K562 (cell line): ENCODE measurements around the gene TMEM132C. TPM values are rescaled to one million over a fixed set of nuclear protein-coding genes. Genes with fewer than 3 reads are reported as not detected.

ENCODE experiments used
- ATAC-seq: fragments of 200-7000 bp; cut with Tn5 transposase; 3 replicates; pipeline ENCODE4 v1.9.1; 2020; ENCODE audit warnings: moderate library complexity
- BruUV-seq: library from RNA; stranded (reverse); fragments of 400-500 nt; replicated peaks from 2 replicates; lab custom pipeline; 2021; lab: Mats Ljungman, UMichigan
- CTCF ChIA-PET: fragments of 300-600 bp; formaldehyde crosslinking; extraction: SDS; loops from one replicate; lab custom pipeline; 2021; ENCODE audit warnings: low intra/inter-chr PET ratio; lab: Yijun Ruan, JAX
- POLR2A ChIA-PET: fragments of 300-600, 350-650 bp; sonication (Branson Sonifier 250); formaldehyde crosslinking; extraction: SDS; loops from one replicate; lab custom pipeline; 2021; ENCODE audit warnings: antibody characterized with exemption, inconsistent platforms; lab: Yijun Ruan, JAX
- DNase-seq, 4 experiments: peaks; one replicate each; pipeline versions ENCODE4 v3.0.0 to v3.0.0-alpha.2; 2011 to 2018; ENCODE audit warnings: low spot score in 3 of 4, mixed read lengths in 3 of 4; ENCODE audit errors: extremely low read depth in 1 of 4
- FAIRE-seq: peaks from 2 replicates; lab custom pipeline; 2011; peaks lifted over from hg19 to GRCh38; lab: Jason Lieb, UNC
- H2AFZ ChIP-seq: 2 replicates; pipeline ENCODE4 v1.6.0; 2011; ENCODE audit warnings: low read depth, low read length, control low read depth, inconsistent platforms
- H3K27ac ChIP-seq: fragments of 200-600 bp; 3 replicates; pipeline ENCODE4 v1.8.0; 2011; ENCODE audit warnings: low read depth, mild to moderate bottlenecking, control low read depth, inconsistent platforms, low read length, moderate library complexity, mixed read lengths; ENCODE audit errors: extremely low read depth
- H3K27me3 ChIP-seq, 2 experiments: fragments of 300-600 bp in 1 of 2; 2 replicates in 1 of 2; 3 replicates in 1 of 2; pipeline versions ENCODE4 v1.6.0 to v1.8.0; 2011; ENCODE audit warnings: inconsistent platforms in 2 of 2, low read length in 2 of 2, mild to moderate bottlenecking in 1 of 2, mixed read lengths in 1 of 2, moderate library complexity in 1 of 2; ENCODE audit not compliant: control insufficient read depth in 2 of 2, insufficient read depth in 2 of 2
- H3K36me3 ChIP-seq: fragments of 300-600 bp; 3 replicates; pipeline ENCODE4 v1.8.0; 2011; ENCODE audit warnings: mild to moderate bottlenecking, low read length, inconsistent platforms; ENCODE audit not compliant: control insufficient read depth, insufficient read depth
- H3K4me1 ChIP-seq, 2 experiments: fragments of 200-600 bp in 1 of 2; replicated peaks in 1 of 2; 2 replicates in 1 of 2; 3 replicates in 1 of 2; pipeline versions ENCODE4 v1.5.1 to v1.8.0; 2011; ENCODE audit warnings: inconsistent platforms in 2 of 2, low read length in 2 of 2, mild to moderate bottlenecking in 1 of 2, mixed read lengths in 1 of 2, moderate library complexity in 1 of 2; ENCODE audit not compliant: control insufficient read depth in 2 of 2, insufficient read depth in 2 of 2
- H3K4me2 ChIP-seq: 2 replicates; pipeline ENCODE4 v1.6.1; 2011; ENCODE audit warnings: low read length, control low read depth, inconsistent platforms, mixed read lengths; ENCODE audit not compliant: insufficient read depth
- H3K4me3 ChIP-seq: fragments of 200-600 bp; sonication (generic), shearing (Covaris generic); 2 replicates; pipeline ENCODE4 v1.5.1; 2016; ENCODE audit warnings: control low read depth, inconsistent platforms
- H3K79me2 ChIP-seq: fragments of 200-600 bp; 3 replicates; pipeline ENCODE4 v1.8.0; 2011; ENCODE audit warnings: low read length, inconsistent platforms; ENCODE audit not compliant: control insufficient read depth, insufficient read depth
- H3K9ac ChIP-seq, 2 experiments: 2 replicates each; pipeline versions ENCODE4 v1.6.0 to v1.6.1; 2011; ENCODE audit warnings: low read depth in 2 of 2, low read length in 2 of 2, control low read depth in 1 of 2, inconsistent platforms in 1 of 2, mild to moderate bottlenecking in 1 of 2, mixed read lengths in 1 of 2; ENCODE audit not compliant: insufficient read depth in 1 of 2
- H3K9me1 ChIP-seq: one replicate; pipeline ENCODE4 v1.6.0; 2011; ENCODE audit warnings: inconsistent platforms, mild to moderate bottlenecking, low read length, moderate library complexity; ENCODE audit not compliant: control insufficient read depth, insufficient read depth
- H3K9me3 ChIP-seq: replicated peaks from 2 replicates; pipeline ENCODE4 v1.5.1; 2011; ENCODE audit warnings: low read depth, low read length, inconsistent platforms; ENCODE audit not compliant: control insufficient read depth, insufficient read depth
- H4K20me1 ChIP-seq: replicated peaks from 2 replicates; pipeline ENCODE4 v1.6.1; 2011; ENCODE audit warnings: low read length, inconsistent platforms, mixed read lengths; ENCODE audit not compliant: control insufficient read depth, insufficient read depth
- BMI1 ChIP-seq: fragments of 150-350 bp; IDR thresholded peaks from 2 replicates; pipeline ENCODE4 v1.6.1; 2014; ENCODE audit warnings: low read length
- CCAR2 ChIP-seq: fragments of 200-400 bp; formaldehyde crosslinking; IDR thresholded peaks from 2 replicates; pipeline ENCODE4 v1.6.1; 2017; ENCODE audit warnings: mild to moderate bottlenecking, low read depth, low read length
- CCNT2 ChIP-seq: IDR thresholded peaks from 2 replicates; pipeline ENCODE4 v1.6.1; 2011; ENCODE audit warnings: borderline replicate concordance, low read depth, mild to moderate bottlenecking, moderate library complexity, mixed read lengths, low read length; ENCODE audit not compliant: insufficient read length; ENCODE audit errors: extremely low read depth
- EZH2 ChIP-seq: IDR thresholded peaks from 2 replicates; pipeline ENCODE4 v1.6.1; 2012; ENCODE audit warnings: low read depth, mild to moderate bottlenecking, inconsistent platforms, low read length, borderline replicate concordance
- GABPA ChIP-seq: fragments of 200-800 bp; sonication (Bioruptor generic); conservative IDR thresholded peaks from 2 replicates; pipeline ENCODE4 v1.6.1; 2016; ENCODE audit warnings: low read depth, missing genetic modification characterization, missing compliant biosample characterization
- HLTF ChIP-seq: fragments of 450-650 bp; IDR thresholded peaks from 2 replicates; pipeline ENCODE4 v1.6.1; 2016
- MYC ChIP-seq, 2 experiments: fragments of 250-450 bp in 1 of 2; sonication (Bioruptor Pico) in 1 of 2; IDR thresholded peaks; 2 replicates each; pipeline versions ENCODE4 v1.5.1 to v1.6.1; 2012 to 2021; ENCODE audit warnings: low read depth in 2 of 2, borderline replicate concordance in 1 of 2, improper control_type of control experiment in 1 of 2, low read length in 1 of 2, mild to moderate bottlenecking in 1 of 2, moderate library complexity in 1 of 2
- PCBP1 ChIP-seq: fragments of 200-400 bp; formaldehyde crosslinking; IDR thresholded peaks from 2 replicates; pipeline ENCODE4 v1.6.1; 2018; ENCODE audit warnings: mild to moderate bottlenecking, low read depth, low read length; ENCODE audit not compliant: poor library complexity, severe bottlenecking
- SMAD1 ChIP-seq: fragments of 150-350 bp; IDR thresholded peaks from 2 replicates; pipeline ENCODE4 v1.6.1; 2014; ENCODE audit warnings: low read length, low read depth; ENCODE audit not compliant: partially characterized antibody
- SREBF1 ChIP-seq: fragments of 150-350 bp; IDR thresholded peaks from 2 replicates; pipeline ENCODE4 v1.6.1; 2014; ENCODE audit warnings: antibody characterized with exemption, low read depth, low read length, borderline replicate concordance
- STAG1 ChIP-seq: sonication (generic); formaldehyde crosslinking; IDR thresholded peaks from 2 replicates; pipeline ENCODE4 v1.5.0; 2020; ENCODE audit warnings: missing genetic modification reagents, borderline replicate concordance
- TCF15 ChIP-seq: fragments of 250-450 bp; sonication (Bioruptor Pico); IDR thresholded peaks from 2 replicates; pipeline ENCODE4 v1.8.0; 2022; ENCODE audit warnings: moderate library complexity, mild to moderate bottlenecking, inconsistent platforms
- XRCC3 ChIP-seq: fragments of 450-650 bp; IDR thresholded peaks from 2 replicates; pipeline ENCODE4 v1.6.1; 2017; ENCODE audit warnings: mild to moderate bottlenecking, moderate library complexity
- ZNF133 ChIP-seq: fragments of 250-450 bp; sonication (Bioruptor Pico); IDR thresholded peaks from 2 replicates; pipeline ENCODE4 v1.4.0; 2020; ENCODE audit warnings: mild to moderate bottlenecking
- WGBS: fragments of 100-300 bp; shearing (Covaris generic); methylation state at CpG from one replicate; pipeline ENCODE4 v1.1.6; 2016; ENCODE audit warnings: low coverage, mixed read lengths; ENCODE audit not compliant: insufficient coverage; ENCODE audit errors: missing lambda C conversion rate; 5-methylcytosine and 5-hydroxymethylcytosine counted together
- in situ Hi-C: fragments of 300-500 bp; cut with MboI; formaldehyde crosslinking; loops from 4 replicates; pipeline ENCODE4 v1.15.0; 2018; ENCODE audit warnings: inconsistent platforms, mixed read lengths
- intact Hi-C: fragments of 100-400 bp; cut with micrococcal nuclease; formaldehyde crosslinking; loops from 2 replicates; pipeline ENCODE4 v1.14.2; 2022
- polyA plus RNA-seq, 8 experiments: library from polyadenylated mRNA; depleted of rRNA in 4 of 8; stranded (reverse) in 5 of 8; unstranded in 3 of 8; fragments of >200 nt; fragmentation: Nextera tagmentation in 2 of 8; fragmentation: Illumina TruSeq in 1 of 8; extraction: Ambion mirVana in 2 of 8; extraction: Trizol in 1 of 8; gene quantifications; 2 replicates each; pipeline versions ENCODE4 v1.2.1 to v1.2.3, GENCODE V29; 2011 to 2014; ENCODE audit warnings: inconsistent platforms in 1 of 8, missing spikeins in 1 of 8
- total RNA-seq, 7 experiments: library from RNA; depleted of rRNA in 6 of 7; stranded (reverse); fragments of >200 nt in 6 of 7; fragmentation: Illumina TruSeq in 2 of 7; extraction: Trizol in 2 of 7; gene quantifications; 2 replicates each; pipeline versions ENCODE4 v1.2.1 to v1.2.3, GENCODE V29; 2011 to 2021; ENCODE audit warnings: low replicate concordance in 1 of 7
- TF ChIP-seq, protein P1 (sequence below): fragments of 450-650 bp; IDR thresholded peaks from 2 replicates; pipeline ENCODE4 v1.6.1; 2017; ENCODE audit warnings: antibody characterized with exemption
- TF ChIP-seq, protein P2 (sequence below): fragments of 250-450 bp; sonication (Bioruptor Pico); IDR thresholded peaks from 2 replicates; pipeline ENCODE4 v1.8.0; 2021; ENCODE audit warnings: mild to moderate bottlenecking, moderate library complexity

The TMEM132C gene
- total and polyA plus RNA-seq, 9 of the 15 experiments (the other 6 are each of a cell fraction or from before 2014, with no cell fraction given), result not detected

GRCh38 chr12:128425666-128426331 is 158.8 kb downstream of the TMEM132C start (continued):
- TF ChIP-seq MYC (IDR thresholded peaks at IDR 0.05; ENCODE audit: low read depth, low read length) (no peak), MYC (CRISPR knock-in tag; IDR thresholded peaks at IDR 0.05; ENCODE audit: borderline replicate concordance, low read depth) (no peak), EZH2 (no peak)
- TF ChIP-seq, protein P1, sequence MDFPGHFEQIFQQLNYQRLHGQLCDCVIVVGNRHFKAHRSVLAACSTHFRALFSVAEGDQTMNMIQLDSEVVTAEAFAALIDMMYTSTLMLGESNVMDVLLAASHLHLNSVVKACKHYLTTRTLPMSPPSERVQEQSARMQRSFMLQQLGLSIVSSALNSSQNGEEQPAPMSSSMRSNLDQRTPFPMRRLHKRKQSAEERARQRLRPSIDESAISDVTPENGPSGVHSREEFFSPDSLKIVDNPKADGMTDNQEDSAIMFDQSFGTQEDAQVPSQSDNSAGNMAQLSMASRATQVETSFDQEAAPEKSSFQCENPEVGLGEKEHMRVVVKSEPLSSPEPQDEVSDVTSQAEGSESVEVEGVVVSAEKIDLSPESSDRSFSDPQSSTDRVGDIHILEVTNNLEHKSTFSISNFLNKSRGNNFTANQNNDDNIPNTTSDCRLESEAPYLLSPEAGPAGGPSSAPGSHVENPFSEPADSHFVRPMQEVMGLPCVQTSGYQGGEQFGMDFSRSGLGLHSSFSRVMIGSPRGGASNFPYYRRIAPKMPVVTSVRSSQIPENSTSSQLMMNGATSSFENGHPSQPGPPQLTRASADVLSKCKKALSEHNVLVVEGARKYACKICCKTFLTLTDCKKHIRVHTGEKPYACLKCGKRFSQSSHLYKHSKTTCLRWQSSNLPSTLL, result no peak

DNA sequence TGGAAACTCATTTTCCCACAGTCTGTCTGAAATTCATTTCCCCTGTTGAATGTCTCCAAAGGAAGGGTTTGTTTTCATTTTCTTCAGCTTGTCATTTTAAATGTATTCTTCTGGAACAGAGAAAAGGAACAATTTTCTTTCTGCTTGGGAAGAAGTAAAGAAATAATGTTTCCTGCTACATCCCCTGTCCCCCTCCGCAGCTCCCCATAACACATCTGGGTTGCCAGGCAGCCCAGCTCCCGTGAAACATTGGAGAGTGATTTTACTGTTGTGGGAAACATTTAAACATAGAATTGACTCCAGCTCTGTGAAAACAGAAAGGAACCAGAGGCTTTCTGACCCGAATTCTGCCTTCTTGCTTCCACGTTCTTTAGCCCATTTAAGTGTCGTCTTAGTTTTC is 159.5 kb downstream of the TMEM132C start:
- Histone ChIP-seq H3K36me3 (no peaks in the 10 kb centered on the region), H4K20me1 (no peaks in the 10 kb centered on the region), H3K9me3 (no peaks in the 10 kb centered on the region), H3K4me2 (no peak overlapping the region), H3K27ac (no peak overlapping the region), H3K27me3 (peaks cover 0 to 8% of the 10 kb centered on the region in 2 experiments; a peak in 1 of 5 replicates), H3K4me1 (no peaks in the 10 kb centered on the region), H3K4me3 (no peak overlapping the region), H3K9me1 (no peaks in the 10 kb centered on the region), H3K79me2 (no peaks in the 10 kb centered on the region), H2AFZ (no peak overlapping the region), H3K9ac (no peak overlapping the region)
- no peak for FAIRE-seq
- no peak for ATAC-seq
- 0% methylated on average over 5 of the region's 5 CpGs for WGBS
- in situ Hi-C loops (no loop called here), intact Hi-C loops (no loop called here)
- no peak for DNase-seq
- CTCF ChIA-PET, result no interaction called here
- POLR2A ChIA-PET, result no interaction called here
- BruUV-seq, result no TSS peak
- no peak for TF ChIP-seq ZNF133
- no peak for TF ChIP-seq PCBP1
- no peak for TF ChIP-seq SREBF1
- TF ChIP-seq SMAD1, result no peak
- TF ChIP-seq STAG1 (CRISPR knock-in tag), result no peak
- TF ChIP-seq BMI1, result no peak
- TF ChIP-seq TCF15 (CRISPR knock-in tag), result no peak
- no peak for TF ChIP-seq CCNT2
- TF ChIP-seq XRCC3, result no peak
- TF ChIP-seq CCAR2, result no peak
- TF ChIP-seq GABPA (tag), result no peak
- TF ChIP-seq, protein P2, sequence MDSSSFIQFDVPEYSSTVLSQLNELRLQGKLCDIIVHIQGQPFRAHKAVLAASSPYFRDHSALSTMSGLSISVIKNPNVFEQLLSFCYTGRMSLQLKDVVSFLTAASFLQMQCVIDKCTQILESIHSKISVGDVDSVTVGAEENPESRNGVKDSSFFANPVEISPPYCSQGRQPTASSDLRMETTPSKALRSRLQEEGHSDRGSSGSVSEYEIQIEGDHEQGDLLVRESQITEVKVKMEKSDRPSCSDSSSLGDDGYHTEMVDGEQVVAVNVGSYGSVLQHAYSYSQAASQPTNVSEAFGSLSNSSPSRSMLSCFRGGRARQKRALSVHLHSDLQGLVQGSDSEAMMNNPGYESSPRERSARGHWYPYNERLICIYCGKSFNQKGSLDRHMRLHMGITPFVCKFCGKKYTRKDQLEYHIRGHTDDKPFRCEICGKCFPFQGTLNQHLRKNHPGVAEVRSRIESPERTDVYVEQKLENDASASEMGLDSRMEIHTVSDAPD (CRISPR knock-in tag), result no peak
- no peak for TF ChIP-seq HLTF
